Duodenal mucosa (tissue), 2 donors: ENCODE results near the gene ITGB3BP.
"Not testable (repeated sequence)": the region's sequence is repeated elsewhere in the genome, so short reads cannot be mapped to it uniquely, and the experiment has no call there.

Experiments
- H3K27ac ChIP-seq: one replicate; pipeline ENCODE4 v1.7.0; 2013; ENCODE audit warnings: low read depth, low read length
- H3K27me3 ChIP-seq, 2 donors: one replicate each; pipeline ENCODE4 v1.7.0; 2013; ENCODE audit warnings: low read length in 2 of 2, control low read depth in 1 of 2; ENCODE audit not compliant: insufficient read depth in 2 of 2, control insufficient read depth in 1 of 2
- H3K36me3 ChIP-seq, 2 donors: one replicate each; pipeline ENCODE4 v1.7.0; 2013; ENCODE audit warnings: low read length in 2 of 2, control low read depth in 1 of 2; ENCODE audit not compliant: insufficient read depth in 2 of 2, control insufficient read depth in 1 of 2
- H3K4me1 ChIP-seq, 2 donors: one replicate each; pipeline ENCODE4 v1.7.0; 2013; ENCODE audit warnings: low read length in 2 of 2, control low read depth in 1 of 2; ENCODE audit not compliant: insufficient read depth in 2 of 2, control insufficient read depth in 1 of 2
- H3K4me3 ChIP-seq, 2 donors: one replicate each; pipeline ENCODE4 v1.7.0; 2013; ENCODE audit warnings: low read length in 2 of 2, low read depth in 1 of 2
- H3K9ac ChIP-seq, 2 donors: one replicate each; pipeline ENCODE4 v1.7.0; 2013; ENCODE audit warnings: low read length in 2 of 2, low read depth in 1 of 2
- H3K9me3 ChIP-seq, 2 donors: one replicate each; pipeline ENCODE4 v1.7.0; 2013; ENCODE audit warnings: low read length in 2 of 2, control low read depth in 1 of 2; ENCODE audit not compliant: control insufficient read depth in 1 of 2

ITGB3BP gene

GRCh38 chr1:63468683-63469082, 54.3 kb downstream of the ITGB3BP start:
- H3K4me1 ChIP-seq, H3K4me3 ChIP-seq: not testable (repeated sequence)

GRCh38 chr1:63466759-63467158, 56.3 kb downstream of the ITGB3BP start:
- H3K36me3 ChIP-seq, result no peaks in the 10 kb centered on the region
- H3K4me3 ChIP-seq, result no peak overlapping the region
- peaks cover 6 to 16% of the 10 kb centered on the region in 2 donors for H3K9me3 ChIP-seq
- H3K9ac ChIP-seq, result no peak overlapping the region
- H3K27me3 ChIP-seq, result no peaks in the 10 kb centered on the region
- H3K4me1 ChIP-seq, result no peaks in the 10 kb centered on the region
- no peak overlapping the region for H3K27ac ChIP-seq

More at GRCh38 chr1:63468683-63469082, 54.3 kb downstream of the ITGB3BP start:
- H3K27ac ChIP-seq, H3K36me3 ChIP-seq, H3K9ac ChIP-seq, H3K9me3 ChIP-seq, H3K27me3 ChIP-seq: not testable (repeated sequence)

GRCh38 chr1:63466181-63466580, 56.8 kb downstream of the ITGB3BP start:
- Histone ChIP-seq H3K9me3 (peaks cover 9 to 22% of the 10 kb centered on the region in 2 donors), H3K27ac (no peak overlapping the region), H3K9ac (no peak overlapping the region)

GRCh38 chr1:63463248-63463647, 59.8 kb downstream of the ITGB3BP start:
- no peaks in the 10 kb centered on the region for H3K27me3 ChIP-seq
- H3K9ac ChIP-seq, result no peak overlapping the region
- peaks cover 9 to 13% of the 10 kb centered on the region in 2 donors for H3K9me3 ChIP-seq
- H3K4me3 ChIP-seq, result no peak overlapping the region
- no peaks in the 10 kb centered on the region for H3K4me1 ChIP-seq
- H3K27ac ChIP-seq, result no peak overlapping the region
- H3K36me3 ChIP-seq, result peaks cover 0 to 4% of the 10 kb centered on the region in 2 donors

More at GRCh38 chr1:63466181-63466580, 56.8 kb downstream of the ITGB3BP start:
- no peaks in the 10 kb centered on the region for H3K27me3 ChIP-seq
- H3K36me3 ChIP-seq, result peaks cover 0 to 4% of the 10 kb centered on the region in 2 donors
- no peak overlapping the region for H3K4me3 ChIP-seq
- H3K4me1 ChIP-seq, result no peaks in the 10 kb centered on the region

- Histone ChIP-seq H3K27ac (no peak overlapping the region), H3K9ac (no peak overlapping the region), H3K27me3 (no peaks in the 10 kb centered on the region), H3K36me3 (peaks cover 0 to 4% of the 10 kb centered on the region in 2 donors), H3K4me1 (no peaks in the 10 kb centered on the region), H3K4me3 (no peak overlapping the region), H3K9me3 (peaks cover 9 to 13% of the 10 kb centered on the region in 2 donors)
Observed at GRCh38 chr1:63461661-63462230, 61.3 kb downstream of the ITGB3BP start.

GRCh38 chr1:63458750-63459149, 64.3 kb downstream of the ITGB3BP start:
- no peaks in the 10 kb centered on the region for H3K27me3 ChIP-seq
- H3K9me3 ChIP-seq, result peaks cover 9 to 13% of the 10 kb centered on the region in 2 donors
- H3K4me3 ChIP-seq, result no peak overlapping the region
- H3K9ac ChIP-seq, result no peak overlapping the region
- H3K4me1 ChIP-seq, result no peaks in the 10 kb centered on the region
- H3K36me3 ChIP-seq, result peaks cover 0 to 4% of the 10 kb centered on the region in 2 donors
- no peak overlapping the region for H3K27ac ChIP-seq

GRCh38 chr1:63454269-63454668, 68.8 kb downstream of the ITGB3BP start:
- Histone ChIP-seq H3K36me3 (no peaks in the 10 kb centered on the region), H3K27me3 (no peaks in the 10 kb centered on the region), H3K27ac (no peak overlapping the region)

GRCh38 chr1:63453232-63453631, 69.8 kb downstream of the ITGB3BP start:
- Histone ChIP-seq H3K36me3 (no peaks in the 10 kb centered on the region), H3K27me3 (no peaks in the 10 kb centered on the region), H3K4me3 (no peak overlapping the region), H3K9me3 (no peaks in the 10 kb centered on the region), H3K4me1 (no peaks in the 10 kb centered on the region), H3K27ac (no peak overlapping the region), H3K9ac (no peak overlapping the region)

More at GRCh38 chr1:63454269-63454668, 68.8 kb downstream of the ITGB3BP start:
- Histone ChIP-seq H3K4me3 (no peak overlapping the region), H3K4me1 (no peaks in the 10 kb centered on the region), H3K9ac (no peak overlapping the region), H3K9me3 (no peaks in the 10 kb centered on the region)

GRCh38 chr1:63450416-63450815, 72.6 kb downstream of the ITGB3BP start:
- Histone ChIP-seq H3K27me3 (no peaks in the 10 kb centered on the region), H3K9ac (no peak overlapping the region), H3K4me1 (no peaks in the 10 kb centered on the region), H3K27ac (no peak overlapping the region), H3K4me3 (no peak overlapping the region), H3K36me3 (no peaks in the 10 kb centered on the region), H3K9me3 (no peaks in the 10 kb centered on the region)

GRCh38 chr1:63448731-63449246, 74.2 kb downstream of the ITGB3BP start:
- H3K9me3 ChIP-seq, result no peaks in the 10 kb centered on the region
- no peak overlapping the region for H3K27ac ChIP-seq

More at GRCh38 chr1:63448731-63449246, 74.2 kb downstream of the ITGB3BP start:
- H3K4me3 ChIP-seq, result no peak overlapping the region
- H3K27me3 ChIP-seq, result no peaks in the 10 kb centered on the region
- no peak overlapping the region for H3K9ac ChIP-seq
- no peaks in the 10 kb centered on the region for H3K4me1 ChIP-seq
- no peaks in the 10 kb centered on the region for H3K36me3 ChIP-seq
